IMR-90 (cell line): ENCODE measurements around the gene MALRD1.

Experiments used
- BHLHE40 ChIP-seq: fragments of 150-350 bp; IDR thresholded peaks from 2 replicates; pipeline ENCODE4 v1.6.1; 2016; ENCODE audit warnings: mild to moderate bottlenecking, low read depth, low read length
- CEBPB ChIP-seq: IDR thresholded peaks from 2 replicates; pipeline ENCODE4 v1.6.1; 2012; ENCODE audit warnings: low read depth, low read length, improper control_type of control experiment
- CTCF ChIP-seq: conservative IDR thresholded peaks from 2 replicates; pipeline ENCODE4 v1.5.1; 2012; ENCODE audit warnings: mild to moderate bottlenecking, low read depth, low read length, improper control_type of control experiment
- FOS ChIP-seq: fragments of 150-350 bp; IDR thresholded peaks from 2 replicates; pipeline ENCODE4 v1.6.1; 2016; ENCODE audit warnings: low read depth, low read length
- MAZ ChIP-seq: IDR thresholded peaks from 2 replicates; pipeline ENCODE4 v1.6.1; 2012; ENCODE audit warnings: low read depth, mild to moderate bottlenecking, low read length, improper control_type of control experiment, moderate library complexity, borderline replicate concordance
- POLR2A ChIP-seq: IDR thresholded peaks from 2 replicates; pipeline ENCODE4 v1.6.1; 2012; ENCODE audit warnings: mild to moderate bottlenecking, low read depth, low read length
- RAD21 ChIP-seq: IDR thresholded peaks from 2 replicates; pipeline ENCODE4 v1.6.1; 2012; ENCODE audit warnings: low read length, improper control_type of control experiment
- RCOR1 ChIP-seq: IDR thresholded peaks from 2 replicates; pipeline ENCODE4 v1.6.1; 2012; ENCODE audit warnings: mild to moderate bottlenecking, low read length, improper control_type of control experiment; ENCODE audit not compliant: insufficient replicate concordance
- SMC3 ChIP-seq: fragments of 150-350 bp; IDR thresholded peaks from 2 replicates; pipeline ENCODE4 v1.6.1; 2016; ENCODE audit warnings: low read depth, mild to moderate bottlenecking, antibody characterized with exemption, low read length, moderate library complexity
- USF2 ChIP-seq: fragments of 150-350 bp; IDR thresholded peaks from 2 replicates; pipeline ENCODE4 v1.6.1; 2017; ENCODE audit warnings: mild to moderate bottlenecking, antibody characterized with exemption, low read length, low read depth

- TF ChIP-seq CTCF (no peak), FOS (peak; percentile 93), RCOR1 (no peak), POLR2A (no peak), SMC3 (no peak), RAD21 (no peak), CEBPB (peak; percentile 96), USF2 (no peak), MAZ (no peak), BHLHE40 (0 out of 2 replicates have a peak, but pooled peaks have one; percentile 21)
Measured at GRCh38 chr10:19014034-19014433, 34.6 kb upstream of the MALRD1 start.
